Measurements from ENCODE around the gene TIAM1.

The TIAM1 gene

GRCh38 chr21:31103163-31103562 lies 240.9 kb downstream of the TIAM1 start:
- no CpG with 5 or more reads among the region's 3 CpGs for WGBS (ENCODE audit: extremely low coverage, insufficient coverage, insufficient read length)
- H2BK5ac ChIP-seq (ENCODE audit: low read depth, low read length, poor library complexity): no peak overlapping the region
- DNase-seq: peak; percentile 9 to 79
- no peaks in the 10 kb centered on the region for H3K27me3 ChIP-seq (ENCODE audit: insufficient read depth, low read length)
- H3K9ac ChIP-seq (ENCODE audit: low read length): no peak overlapping the region
- H3K79me1 ChIP-seq (ENCODE audit: low read length): no peaks in the 10 kb centered on the region
- H3K9me3 ChIP-seq (ENCODE audit: insufficient read depth, low read depth, low read length): peaks cover 2% of the 10 kb centered on the region
- H2BK120ac ChIP-seq (ENCODE audit: insufficient read depth, low read length, poor library complexity): no peak overlapping the region
- no peak overlapping the region for H2AK5ac ChIP-seq (ENCODE audit: low read length)
- no peaks in the 10 kb centered on the region for H3K36me3 ChIP-seq (ENCODE audit: control insufficient read depth in 1 of 2, insufficient read depth in 2 of 2, low read length in 2 of 2)
- H3K23ac ChIP-seq (ENCODE audit: low read length): no peak overlapping the region
- no peak overlapping the region for H4K91ac ChIP-seq (ENCODE audit: low read depth, low read length)
- H3K4ac ChIP-seq (ENCODE audit: low read depth, low read length): no peak overlapping the region
- no peaks in the 10 kb centered on the region for H3K79me2 ChIP-seq (ENCODE audit: control insufficient read depth, insufficient read depth, low read length, poor library complexity)
- no peak overlapping the region for H3K4me3 ChIP-seq (ENCODE audit: low read depth, low read length)
- H3K18ac ChIP-seq (ENCODE audit: low read length): no peak overlapping the region
- H3K4me2 ChIP-seq (ENCODE audit: low read length): no peak overlapping the region
- H4K8ac ChIP-seq (ENCODE audit: low read depth, low read length): no peak overlapping the region
- H2AFZ ChIP-seq (ENCODE audit: insufficient read depth, low read length, poor library complexity): no peak overlapping the region
- no peak overlapping the region for H4K12ac ChIP-seq (ENCODE audit: low read depth, low read length)
- no peak overlapping the region for H3K27ac ChIP-seq (ENCODE audit: low read depth, low read length)
- H3K4me1 ChIP-seq (ENCODE audit: control insufficient read depth in 1 of 2, insufficient read depth in 2 of 2, low read length in 2 of 2): no peaks in the 10 kb centered on the region
- H3K14ac ChIP-seq (ENCODE audit: low read length): no peak overlapping the region
- no peak overlapping the region for H2BK12ac ChIP-seq (ENCODE audit: low read length)

- Histone ChIP-seq H3K27ac (ENCODE audit: low read depth, low read length) (no peak overlapping the region), H3K14ac (ENCODE audit: low read length) (no peak overlapping the region), H2BK5ac (ENCODE audit: low read depth, low read length, poor library complexity) (no peak overlapping the region), H3K18ac (ENCODE audit: low read length) (no peak overlapping the region), H3K4me1 (ENCODE audit: control insufficient read depth in 1 of 2, insufficient read depth in 2 of 2, low read length in 2 of 2) (no peaks in the 10 kb centered on the region), H3K36me3 (ENCODE audit: control insufficient read depth in 1 of 2, insufficient read depth in 2 of 2, low read length in 2 of 2) (no peaks in the 10 kb centered on the region), H3K4me3 (ENCODE audit: low read depth, low read length) (no peak overlapping the region), H3K79me1 (ENCODE audit: low read length) (no peaks in the 10 kb centered on the region), H2BK12ac (ENCODE audit: low read length) (no peak overlapping the region), H3K4me2 (ENCODE audit: low read length) (no peak overlapping the region), H2AK5ac (ENCODE audit: low read length) (no peak overlapping the region), H3K9ac (ENCODE audit: low read length) (no peak overlapping the region), H2AFZ (ENCODE audit: insufficient read depth, low read length, poor library complexity) (no peak overlapping the region), H4K12ac (ENCODE audit: low read depth, low read length) (no peak overlapping the region), H3K27me3 (ENCODE audit: insufficient read depth, low read length) (no peaks in the 10 kb centered on the region), H4K91ac (ENCODE audit: low read depth, low read length) (no peak overlapping the region), H3K23ac (ENCODE audit: low read length) (no peak overlapping the region), H4K8ac (ENCODE audit: low read depth, low read length) (no peak overlapping the region), H3K79me2 (ENCODE audit: control insufficient read depth, insufficient read depth, low read length, poor library complexity) (no peaks in the 10 kb centered on the region), H2BK120ac (ENCODE audit: insufficient read depth, low read length, poor library complexity) (no peak overlapping the region), H3K4ac (ENCODE audit: low read depth, low read length) (no peak overlapping the region), H3K9me3 (ENCODE audit: insufficient read depth, low read depth, low read length) (no peaks in the 10 kb centered on the region)
- no CpG with 5 or more reads among the region's 14 CpGs for WGBS (ENCODE audit: extremely low coverage, insufficient coverage, insufficient read length)
- DNase-seq: no peak
Observed at GRCh38 chr21:31099122-31099521, 244.9 kb downstream of the TIAM1 start.

GRCh38 chr21:31098576-31099005 lies 245.5 kb downstream of the TIAM1 start:
- H2BK120ac ChIP-seq (ENCODE audit: insufficient read depth, low read length, poor library complexity): no peak overlapping the region
- no peak overlapping the region for H3K9ac ChIP-seq (ENCODE audit: low read length)
- H3K36me3 ChIP-seq (ENCODE audit: control insufficient read depth in 1 of 2, insufficient read depth in 2 of 2, low read length in 2 of 2): no peaks in the 10 kb centered on the region
- no peak overlapping the region for H3K18ac ChIP-seq (ENCODE audit: low read length)
- no peak overlapping the region for H3K27ac ChIP-seq (ENCODE audit: low read depth, low read length)
- H2BK12ac ChIP-seq (ENCODE audit: low read length): no peak overlapping the region
- no peak overlapping the region for H3K14ac ChIP-seq (ENCODE audit: low read length)
- no peaks in the 10 kb centered on the region for H3K79me1 ChIP-seq (ENCODE audit: low read length)
- H4K12ac ChIP-seq (ENCODE audit: low read depth, low read length): no peak overlapping the region
- H3K9me3 ChIP-seq (ENCODE audit: insufficient read depth, low read depth, low read length): no peaks in the 10 kb centered on the region
- no CpG with 5 or more reads among the region's 23 CpGs for WGBS (ENCODE audit: extremely low coverage, insufficient coverage, insufficient read length)
- H3K4me1 ChIP-seq (ENCODE audit: control insufficient read depth in 1 of 2, insufficient read depth in 2 of 2, low read length in 2 of 2): no peaks in the 10 kb centered on the region
- no peak overlapping the region for H3K23ac ChIP-seq (ENCODE audit: low read length)
- H3K4me3 ChIP-seq (ENCODE audit: low read depth, low read length): no peak overlapping the region
- no peaks in the 10 kb centered on the region for H3K27me3 ChIP-seq (ENCODE audit: insufficient read depth, low read length)
- DNase-seq: peak; percentile 67 to 88
- no peak overlapping the region for H4K8ac ChIP-seq (ENCODE audit: low read depth, low read length)
- no peak overlapping the region for H2AK5ac ChIP-seq (ENCODE audit: low read length)
- no peaks in the 10 kb centered on the region for H3K79me2 ChIP-seq (ENCODE audit: control insufficient read depth, insufficient read depth, low read length, poor library complexity)
- H3K4ac ChIP-seq (ENCODE audit: low read depth, low read length): no peak overlapping the region
- H2BK5ac ChIP-seq (ENCODE audit: low read depth, low read length, poor library complexity): no peak overlapping the region
- H2AFZ ChIP-seq (ENCODE audit: insufficient read depth, low read length, poor library complexity): no peak overlapping the region
- H3K4me2 ChIP-seq (ENCODE audit: low read length): no peak overlapping the region
- no peak overlapping the region for H4K91ac ChIP-seq (ENCODE audit: low read depth, low read length)

GRCh38 chr21:31092832-31093625 lies 251.0 kb downstream of the TIAM1 start:
- Histone ChIP-seq H3K4ac (ENCODE audit: low read depth, low read length) (no peak overlapping the region), H3K4me1 (ENCODE audit: control insufficient read depth in 1 of 2, insufficient read depth in 2 of 2, low read length in 2 of 2) (no peaks in the 10 kb centered on the region), H3K79me1 (ENCODE audit: low read length) (no peaks in the 10 kb centered on the region), H3K9me3 (ENCODE audit: insufficient read depth, low read depth, low read length) (no peaks in the 10 kb centered on the region), H3K27me3 (ENCODE audit: insufficient read depth, low read length) (no peaks in the 10 kb centered on the region), H4K8ac (ENCODE audit: low read depth, low read length) (no peak overlapping the region), H3K27ac (ENCODE audit: low read depth, low read length) (no peak overlapping the region), H4K12ac (ENCODE audit: low read depth, low read length) (no peak overlapping the region), H2AK5ac (ENCODE audit: low read length) (no peak overlapping the region), H3K36me3 (ENCODE audit: control insufficient read depth in 1 of 2, insufficient read depth in 2 of 2, low read length in 2 of 2) (no peaks in the 10 kb centered on the region), H2BK120ac (ENCODE audit: insufficient read depth, low read length, poor library complexity) (no peak overlapping the region), H3K14ac (ENCODE audit: low read length) (no peak overlapping the region), H3K79me2 (ENCODE audit: control insufficient read depth, insufficient read depth, low read length, poor library complexity) (no peaks in the 10 kb centered on the region), H3K23ac (ENCODE audit: low read length) (no peak overlapping the region), H3K9ac (ENCODE audit: low read length) (no peak overlapping the region), H2AFZ (ENCODE audit: insufficient read depth, low read length, poor library complexity) (no peak overlapping the region), H4K91ac (ENCODE audit: low read depth, low read length) (no peak overlapping the region), H2BK12ac (ENCODE audit: low read length) (no peak overlapping the region), H3K4me3 (ENCODE audit: low read depth, low read length) (no peak overlapping the region), H2BK5ac (ENCODE audit: low read depth, low read length, poor library complexity) (no peak overlapping the region), H3K4me2 (ENCODE audit: low read length) (no peak overlapping the region), H3K18ac (ENCODE audit: low read length) (no peak overlapping the region)
- no peak for DNase-seq
- WGBS (ENCODE audit: extremely low coverage, insufficient coverage, insufficient read length): no CpG with 5 or more reads among the region's 7 CpGs

Data from trophoblast cell (in vitro differentiated cells and primary cell).